Measurements from ENCODE around the gene SMAD2.

The SMAD2 gene

GRCh38 chr18:47917923-47918610 is 12.4 kb downstream of the SMAD2 start:
- no peaks in the 10 kb centered on the region for H3K9me3 ChIP-seq (ENCODE audit: control insufficient read depth, insufficient read depth, low read length)
- no peaks in the 10 kb centered on the region for H3K36me3 ChIP-seq (ENCODE audit: insufficient read depth, low read length)
- peaks cover 33% of the 10 kb centered on the region for H3K4me1 ChIP-seq (ENCODE audit: insufficient read depth, low read length)
- peak overlapping the region; percentile 33; the same call in 1 of the 2 replicates for H3K9ac ChIP-seq (ENCODE audit: low read depth, low read length)

- Histone ChIP-seq H3K4me1 (ENCODE audit: insufficient read depth, low read length) (peaks cover 28% of the 10 kb centered on the region), H3K9me3 (ENCODE audit: control insufficient read depth, insufficient read depth, low read length) (no peaks in the 10 kb centered on the region), H3K36me3 (ENCODE audit: insufficient read depth, low read length) (no peaks in the 10 kb centered on the region), H3K9ac (ENCODE audit: low read depth, low read length) (no peak overlapping the region)
Observed at GRCh38 chr18:47915930-47916329, 14.5 kb downstream of the SMAD2 start.

GRCh38 chr18:47915229-47915628 is 15.2 kb downstream of the SMAD2 start:
- no peaks in the 10 kb centered on the region for H3K9me3 ChIP-seq (ENCODE audit: control insufficient read depth, insufficient read depth, low read length)
- H3K4me1 ChIP-seq (ENCODE audit: insufficient read depth, low read length): peaks cover 24% of the 10 kb centered on the region
- H3K9ac ChIP-seq (ENCODE audit: low read depth, low read length): no peak overlapping the region
- H3K36me3 ChIP-seq (ENCODE audit: insufficient read depth, low read length): no peaks in the 10 kb centered on the region

- no peak overlapping the region for H3K9ac ChIP-seq (ENCODE audit: low read depth, low read length)
- H3K36me3 ChIP-seq (ENCODE audit: insufficient read depth, low read length): peaks cover 3% of the 10 kb centered on the region; the same call in 1 of the 2 replicates
Observed at GRCh38 chr18:47912794-47913585, 17.5 kb downstream of the SMAD2 start.

GRCh38 chr18:47912343-47912742 is 18.1 kb downstream of the SMAD2 start:
- no peaks in the 10 kb centered on the region; the same call in 1 of the 2 replicates for H3K9me3 ChIP-seq (ENCODE audit: control insufficient read depth, insufficient read depth, low read length)
- 0 out of 2 replicates have a peak, but pooled peaks cover 5% of the 10 kb centered on the region for H3K4me1 ChIP-seq (ENCODE audit: insufficient read depth, low read length)
- H3K36me3 ChIP-seq (ENCODE audit: insufficient read depth, low read length): peaks cover 3% of the 10 kb centered on the region; the same call in 1 of the 2 replicates
- no peak overlapping the region for H3K9ac ChIP-seq (ENCODE audit: low read depth, low read length)

More at GRCh38 chr18:47912794-47913585, 17.5 kb downstream of the SMAD2 start:
- H3K4me1 ChIP-seq (ENCODE audit: insufficient read depth, low read length): peaks cover 5% of the 10 kb centered on the region; the same call in 1 of the 2 replicates
- no peaks in the 10 kb centered on the region; the same call in 1 of the 2 replicates for H3K9me3 ChIP-seq (ENCODE audit: control insufficient read depth, insufficient read depth, low read length)

- peaks cover under 1% of the 10 kb centered on the region for H3K9me3 ChIP-seq (ENCODE audit: control insufficient read depth, insufficient read depth, low read length)
- H3K36me3 ChIP-seq (ENCODE audit: insufficient read depth, low read length): peaks cover 3% of the 10 kb centered on the region; the same call in 1 of the 2 replicates
- H3K9ac ChIP-seq (ENCODE audit: low read depth, low read length): no peak overlapping the region
- 0 out of 2 replicates have a peak, but pooled peaks cover 5% of the 10 kb centered on the region for H3K4me1 ChIP-seq (ENCODE audit: insufficient read depth, low read length)
Observed at GRCh38 chr18:47911877-47912276, 18.6 kb downstream of the SMAD2 start.

- Histone ChIP-seq H3K9ac (ENCODE audit: low read depth, low read length) (no peak overlapping the region), H3K4me1 (ENCODE audit: insufficient read depth, low read length) (no peaks in the 10 kb centered on the region), H3K9me3 (ENCODE audit: control insufficient read depth, insufficient read depth, low read length) (peaks cover 9% of the 10 kb centered on the region), H3K36me3 (ENCODE audit: insufficient read depth, low read length) (peaks cover 3% of the 10 kb centered on the region; the same call in 1 of the 2 replicates)
Observed at GRCh38 chr18:47909484-47909883, 21.0 kb downstream of the SMAD2 start.

- Histone ChIP-seq H3K9ac (ENCODE audit: low read depth, low read length) (no peak overlapping the region), H3K36me3 (ENCODE audit: insufficient read depth, low read length) (peaks cover 3% of the 10 kb centered on the region; the same call in 1 of the 2 replicates), H3K4me1 (ENCODE audit: insufficient read depth, low read length) (no peaks in the 10 kb centered on the region), H3K9me3 (ENCODE audit: control insufficient read depth, insufficient read depth, low read length) (peaks cover 9% of the 10 kb centered on the region)
Observed at GRCh38 chr18:47908592-47908991, 21.9 kb downstream of the SMAD2 start.

- H3K9me3 ChIP-seq (ENCODE audit: control insufficient read depth, insufficient read depth, low read length): peaks cover 9% of the 10 kb centered on the region
- H3K36me3 ChIP-seq (ENCODE audit: insufficient read depth, low read length): peaks cover 3% of the 10 kb centered on the region; the same call in 1 of the 2 replicates
- peaks cover 15% of the 10 kb centered on the region for H3K4me1 ChIP-seq (ENCODE audit: insufficient read depth, low read length)
Observed at GRCh38 chr18:47906408-47906807, 24.1 kb downstream of the SMAD2 start.

GRCh38 chr18:47903809-47904208 is 26.6 kb downstream of the SMAD2 start:
- peaks cover 9% of the 10 kb centered on the region for H3K9me3 ChIP-seq (ENCODE audit: control insufficient read depth, insufficient read depth, low read length)
- H3K36me3 ChIP-seq (ENCODE audit: insufficient read depth, low read length): peaks cover 1% of the 10 kb centered on the region; the same call in 1 of the 2 replicates
- H3K9ac ChIP-seq (ENCODE audit: low read depth, low read length): no peak overlapping the region
- H3K4me1 ChIP-seq (ENCODE audit: insufficient read depth, low read length): peaks cover 31% of the 10 kb centered on the region

More at GRCh38 chr18:47906408-47906807, 24.1 kb downstream of the SMAD2 start:
- H3K9ac ChIP-seq (ENCODE audit: low read depth, low read length): no peak overlapping the region

- peaks cover 32% of the 10 kb centered on the region for H3K4me1 ChIP-seq (ENCODE audit: insufficient read depth, low read length)
- no peak overlapping the region for H3K9ac ChIP-seq (ENCODE audit: low read depth, low read length)
- peaks cover 7% of the 10 kb centered on the region for H3K9me3 ChIP-seq (ENCODE audit: control insufficient read depth, insufficient read depth, low read length)
- H3K36me3 ChIP-seq (ENCODE audit: insufficient read depth, low read length): no peaks in the 10 kb centered on the region; the same call in 1 of the 2 replicates
Observed at GRCh38 chr18:47901624-47902362, 28.7 kb downstream of the SMAD2 start.

- H3K36me3 ChIP-seq (ENCODE audit: insufficient read depth, low read length): 0 out of 2 replicates have a peak, but pooled peaks cover under 1% of the 10 kb centered on the region
- no peak overlapping the region for H3K9ac ChIP-seq (ENCODE audit: low read depth, low read length)
- H3K4me1 ChIP-seq (ENCODE audit: insufficient read depth, low read length): peaks cover 45% of the 10 kb centered on the region
- H3K9me3 ChIP-seq (ENCODE audit: control insufficient read depth, insufficient read depth, low read length): no peaks in the 10 kb centered on the region; the same call in 1 of the 2 replicates
Observed at GRCh38 chr18:47899107-47899840, 31.2 kb downstream of the SMAD2 start.

- no peaks in the 10 kb centered on the region; the same call in 1 of the 2 replicates for H3K9me3 ChIP-seq (ENCODE audit: control insufficient read depth, insufficient read depth, low read length)
- no peak overlapping the region for H3K9ac ChIP-seq (ENCODE audit: low read depth, low read length)
- 0 out of 2 replicates have a peak, but pooled peaks cover 3% of the 10 kb centered on the region for H3K36me3 ChIP-seq (ENCODE audit: insufficient read depth, low read length)
- peaks cover 47% of the 10 kb centered on the region for H3K4me1 ChIP-seq (ENCODE audit: insufficient read depth, low read length)
Observed at GRCh38 chr18:47898696-47899095, 31.8 kb downstream of the SMAD2 start.

Data from ES-I3 (cell line).